Stimulated activated CD8-positive, alpha-beta memory T cell treated with anti-CD3 and anti-CD28 coated beads, Interleukin-15, amount 100 ng/mL, for 48 hours (primary cell): Measurements from ENCODE around the gene WDR88.
"Not testable (repeated sequence)": the region's sequence is repeated elsewhere in the genome, so short reads cannot be mapped to it uniquely, and the experiment has no call there.

ENCODE experiments used
- DNase-seq, 2 donors: peaks; one replicate each; pipeline ENCODE4 v3.0.0-alpha.2; 2020; ENCODE audit warnings: low read depth in 2 of 2

The WDR88 gene

DNA sequence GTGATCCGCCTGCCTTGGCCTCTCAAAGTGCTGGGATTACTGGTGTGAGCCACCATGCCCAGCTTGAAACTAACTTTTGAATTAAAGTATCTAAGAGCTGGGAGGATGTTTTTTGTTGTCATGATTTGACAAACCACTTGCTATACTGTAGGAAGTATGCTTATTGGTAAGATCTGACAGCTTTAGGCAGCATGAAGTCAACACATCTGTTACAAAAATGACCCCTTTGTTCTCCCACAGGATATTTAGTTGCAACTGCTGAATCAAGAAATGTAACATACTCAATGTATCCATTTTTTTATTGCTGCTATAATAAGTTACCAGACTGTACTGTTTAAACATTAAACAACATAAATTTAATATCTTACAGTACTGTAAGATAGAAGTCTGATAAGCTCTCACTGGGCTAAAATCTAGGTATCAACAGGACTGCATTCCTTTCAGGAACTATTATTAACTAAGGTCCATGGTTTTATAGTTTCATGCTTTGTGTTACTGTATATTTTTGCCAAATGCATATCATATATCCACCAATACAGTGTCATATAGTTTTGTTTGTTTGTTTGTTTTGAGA lies 39.4 kb downstream of the WDR88 start:
- no peak for DNase-seq

DNA sequence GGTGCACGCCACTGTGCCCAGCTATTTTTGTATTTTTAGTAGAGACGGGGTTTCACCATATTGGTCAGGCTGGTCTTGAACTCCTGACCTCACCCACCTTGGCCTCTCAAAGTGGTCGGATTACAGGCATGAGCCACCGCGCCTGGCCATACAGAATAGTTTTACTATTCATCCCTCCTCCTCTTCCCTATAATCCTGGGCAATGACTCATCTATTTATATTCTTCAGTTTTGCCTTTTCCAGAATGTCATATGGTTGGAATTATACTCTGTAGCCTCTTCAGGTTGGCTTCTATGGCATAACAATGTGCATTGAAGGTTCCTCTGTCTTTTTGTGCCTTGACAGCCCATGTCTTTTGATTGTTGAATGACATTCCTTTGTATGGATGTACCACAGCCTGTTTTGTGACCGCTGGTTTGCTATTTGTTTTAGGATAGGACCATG lies 40.0 kb downstream of the WDR88 start:
- DNase-seq: no peak

DNA sequence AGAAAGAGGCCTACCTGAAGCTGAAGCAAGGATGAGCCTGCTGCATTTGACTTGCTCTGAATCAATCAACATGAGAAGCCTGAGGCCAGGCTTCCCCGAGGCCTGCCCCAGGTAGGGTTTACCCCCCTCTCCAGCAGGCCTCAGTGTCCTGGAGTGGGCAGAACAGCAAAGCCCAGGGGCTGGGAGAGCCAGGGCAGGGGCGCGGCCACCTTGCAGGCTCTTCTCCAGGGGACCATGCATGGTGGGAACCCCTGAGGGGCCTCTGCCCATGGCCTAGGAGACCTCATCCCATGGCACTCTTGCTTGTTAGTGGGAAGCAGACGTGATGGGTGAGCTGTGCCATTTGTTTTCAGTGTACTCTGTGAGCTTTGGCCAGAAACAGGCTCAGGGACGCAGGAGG lies 42.3 kb downstream of the WDR88 start:
- no peak for DNase-seq

DNA sequence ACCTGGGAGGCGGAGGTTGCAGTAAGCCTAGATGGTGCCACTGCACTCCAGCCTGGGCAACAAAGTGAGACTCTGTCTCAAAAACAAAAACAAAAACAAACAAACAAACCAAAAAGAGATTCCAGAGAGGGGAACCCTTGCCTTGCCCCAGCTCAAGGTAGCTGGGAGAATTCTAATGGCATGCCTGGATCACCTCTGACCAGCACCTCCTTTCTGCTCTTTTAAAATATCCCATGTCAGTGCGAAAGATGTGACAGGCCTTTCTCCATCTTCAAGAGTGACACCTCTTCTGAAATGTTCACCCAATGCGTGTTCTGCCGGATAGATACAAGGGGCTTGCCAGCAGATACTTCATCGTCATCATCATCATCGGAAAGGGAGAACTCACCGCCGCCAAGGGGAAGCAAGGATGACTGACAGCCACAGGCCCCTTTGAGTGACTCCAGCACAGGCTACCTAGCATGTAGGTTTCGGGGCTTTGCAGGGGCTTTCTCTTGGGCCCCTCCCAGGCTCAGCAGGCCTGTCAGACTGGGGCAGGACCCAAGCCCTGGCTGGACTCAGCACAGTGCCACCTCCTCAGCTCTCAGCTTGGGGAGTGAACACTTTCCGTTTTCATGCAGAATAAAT lies 43.4 kb downstream of the WDR88 start:
- no peak for DNase-seq

DNA sequence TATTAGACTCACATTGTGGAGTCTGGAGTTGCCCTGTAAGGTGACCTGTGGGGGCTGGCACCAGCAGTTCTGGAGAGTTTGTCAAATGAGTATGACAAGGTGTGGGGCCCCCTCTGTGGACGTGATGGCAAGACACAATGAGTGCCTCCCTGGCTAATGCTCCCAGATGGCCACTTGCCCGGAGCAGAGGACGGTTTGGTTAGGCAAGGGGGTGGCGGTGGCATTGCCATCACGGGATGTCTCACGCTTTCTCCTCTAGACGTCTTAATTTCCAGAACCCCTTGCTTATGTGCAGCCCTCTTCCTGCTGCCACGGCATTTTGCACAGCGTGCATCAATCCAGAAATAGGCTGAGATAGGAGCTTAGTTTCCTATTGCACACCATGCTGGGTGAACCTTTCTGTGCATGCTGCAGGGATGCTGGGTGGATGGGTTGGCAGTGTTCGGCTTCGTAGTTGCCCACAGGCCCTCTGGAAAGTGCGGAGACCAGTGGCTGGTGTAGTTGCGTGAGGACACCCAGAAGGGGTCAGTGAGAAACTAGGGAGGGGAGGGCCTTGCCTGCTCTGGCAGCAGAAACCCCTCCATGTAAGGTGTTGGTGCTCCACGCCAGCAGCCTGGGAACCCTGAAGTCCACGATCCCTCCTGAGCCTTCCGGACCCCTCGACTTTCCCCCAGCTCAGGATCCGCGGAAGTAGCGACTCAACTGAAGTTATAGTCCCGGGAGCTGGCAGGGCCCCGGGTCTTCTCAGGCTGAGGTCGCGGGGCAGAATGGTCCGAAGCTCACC lies 44.2 kb downstream of the WDR88 start:
- DNase-seq: no peak

DNA sequence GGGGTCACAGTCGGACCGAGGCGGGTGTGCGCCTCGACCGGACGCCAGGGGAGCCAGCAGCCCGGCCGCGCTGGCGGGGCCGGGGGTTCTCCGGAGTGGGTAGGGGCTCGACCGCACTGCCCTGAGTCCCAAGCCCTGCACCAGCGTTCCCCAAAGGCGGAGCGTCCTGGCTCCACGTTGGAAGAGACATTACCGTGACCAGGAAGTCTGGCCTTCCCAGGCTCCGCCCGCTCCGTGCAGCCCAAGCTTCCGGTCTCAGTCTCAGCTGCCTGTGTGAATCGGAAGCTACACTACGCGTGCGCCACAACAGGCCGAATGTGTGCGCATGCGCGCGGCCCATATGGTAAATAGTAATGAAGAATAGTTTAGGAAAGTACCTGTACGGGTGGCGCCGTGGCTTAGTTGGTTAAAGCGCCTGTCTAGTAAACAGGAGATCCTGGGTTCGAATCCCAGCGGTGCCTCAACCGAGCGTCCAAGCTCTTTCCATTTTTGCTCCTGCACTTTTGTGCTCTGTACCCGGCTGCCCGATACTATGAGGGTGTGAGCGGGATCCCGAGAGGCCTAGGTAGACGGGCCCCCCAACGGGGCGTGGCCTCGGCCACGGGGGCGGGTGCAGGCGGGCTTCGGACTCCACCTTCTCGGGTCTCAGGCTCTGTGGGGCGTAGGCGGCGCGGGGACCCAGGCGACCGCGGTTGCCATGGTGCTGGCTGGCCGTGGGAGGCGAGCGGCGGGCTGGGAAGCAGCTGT lies 44.9 kb downstream of the WDR88 start:
- DNase-seq: peak; percentile 99

DNA sequence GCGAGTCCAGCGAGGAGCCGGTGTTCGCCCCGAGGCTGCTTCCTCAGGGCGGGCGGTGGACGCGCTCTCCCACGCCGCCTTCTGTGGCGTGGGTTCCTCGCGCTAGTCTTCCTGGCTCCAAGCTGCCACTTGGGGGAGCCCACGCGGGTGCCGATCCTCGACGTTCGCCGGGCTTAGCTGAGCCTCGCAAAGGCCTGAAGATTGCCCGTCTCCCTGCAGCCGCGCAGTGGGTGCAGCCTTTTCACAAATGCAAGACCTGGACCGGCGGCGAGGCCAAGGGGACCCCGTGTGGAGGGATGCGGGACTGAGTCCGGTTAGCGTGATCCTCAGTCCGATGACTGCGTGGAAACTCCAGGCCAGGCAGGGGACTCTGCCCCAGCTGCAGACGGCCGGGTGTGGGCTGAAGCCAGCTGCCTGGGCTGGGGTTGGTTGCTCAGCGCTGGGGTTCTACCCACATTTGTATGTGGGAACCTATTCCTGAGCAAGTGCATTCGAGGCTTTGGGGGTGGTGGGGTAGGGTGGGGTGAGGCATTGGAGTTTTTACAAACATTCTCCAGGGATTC lies 45.6 kb downstream of the WDR88 start:
- DNase-seq: no peak

DNA sequence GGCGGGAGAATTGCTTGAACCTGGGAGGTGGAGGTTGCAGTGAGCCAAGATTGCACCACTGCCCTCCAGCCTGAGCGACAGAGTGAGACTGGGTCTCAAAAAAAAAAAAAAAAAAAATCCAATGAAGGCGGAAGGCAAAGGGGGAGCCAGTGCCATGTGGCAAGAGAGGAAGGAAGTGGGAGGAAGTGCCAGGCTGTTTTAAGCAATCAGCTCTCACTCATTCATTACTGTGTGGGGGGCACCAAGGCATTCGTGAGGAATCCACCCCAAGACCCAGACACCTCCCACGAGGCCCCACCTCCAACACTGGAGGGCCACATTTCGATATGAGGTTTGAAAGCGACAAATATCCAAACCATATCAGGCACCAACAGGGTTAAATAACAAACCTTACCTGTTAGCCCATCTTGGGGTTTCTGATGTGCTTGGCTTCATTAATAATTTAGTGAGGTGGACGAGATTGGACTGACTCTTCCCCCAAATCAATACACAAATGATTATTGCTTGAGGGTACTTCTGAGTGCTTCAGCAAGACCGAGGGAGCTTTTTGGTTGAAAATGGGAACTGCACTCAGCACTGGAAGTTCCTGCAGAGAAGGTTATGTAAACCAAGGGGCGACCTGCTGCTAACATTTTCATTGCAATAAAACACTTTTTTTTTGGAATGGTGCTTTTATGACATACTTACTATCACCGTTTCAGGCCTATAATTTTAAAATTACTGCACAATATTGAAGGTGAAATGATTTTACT lies 54.7 kb downstream of the WDR88 start:
- DNase-seq: no peak

DNA sequence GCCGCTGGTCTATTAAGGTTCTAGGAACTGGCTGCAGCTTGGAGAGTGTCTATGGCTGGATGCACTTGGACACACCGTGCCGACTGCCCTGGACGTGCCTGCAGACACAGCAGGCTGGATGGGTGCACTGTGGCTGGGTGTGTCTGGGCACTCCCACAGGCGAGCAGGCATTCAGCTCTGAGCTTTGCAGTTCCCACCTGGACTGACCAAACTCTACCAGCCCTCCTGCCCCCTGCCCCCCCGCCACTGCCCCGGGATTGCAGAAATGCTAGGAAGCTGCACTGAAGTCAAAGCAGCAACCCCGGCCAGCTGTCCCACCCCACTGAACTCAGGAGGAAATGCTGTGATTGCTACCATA lies 55.2 kb downstream of the WDR88 start:
- DNase-seq: no peak

DNA sequence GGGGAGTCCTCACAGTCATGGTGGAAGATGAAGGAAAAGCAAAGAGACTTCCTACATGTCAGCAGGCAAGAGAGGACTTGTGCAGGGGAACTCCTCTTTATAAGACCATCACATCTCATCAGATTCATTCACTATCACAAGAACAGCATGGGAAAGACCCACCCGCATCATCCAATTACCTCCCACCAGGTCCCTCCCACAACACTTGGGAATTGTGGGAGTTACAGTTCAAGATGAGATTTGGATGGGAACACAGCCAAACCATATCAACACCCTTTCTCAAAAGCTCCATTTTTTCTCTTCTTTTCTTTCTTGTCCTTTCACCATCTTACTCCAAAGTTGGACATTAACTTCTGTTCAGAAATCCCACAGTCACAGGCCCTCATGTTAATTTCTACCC lies 57.5 kb downstream of the WDR88 start:
- DNase-seq: no peak

DNA sequence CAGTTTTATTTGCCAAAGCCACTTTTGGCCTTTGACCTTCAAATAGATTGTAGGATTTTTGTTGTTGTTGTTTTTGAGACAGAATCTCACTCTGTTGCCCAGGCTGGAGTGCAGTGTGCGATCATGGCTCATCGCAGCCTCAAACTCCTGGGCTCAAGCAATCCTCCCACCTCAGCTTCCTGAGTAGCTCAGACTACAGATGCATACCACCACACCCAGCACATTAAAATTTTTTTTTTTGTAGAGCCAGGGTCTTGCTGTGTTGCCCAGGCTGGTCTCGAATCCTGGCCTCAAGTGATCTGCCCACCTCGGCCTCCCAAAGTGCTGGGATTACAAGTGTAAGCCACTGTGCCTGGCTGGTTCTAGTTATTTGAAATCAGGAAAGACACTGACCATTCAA lies 59.2 kb downstream of the WDR88 start:
- not testable (repeated sequence) for DNase-seq

DNA sequence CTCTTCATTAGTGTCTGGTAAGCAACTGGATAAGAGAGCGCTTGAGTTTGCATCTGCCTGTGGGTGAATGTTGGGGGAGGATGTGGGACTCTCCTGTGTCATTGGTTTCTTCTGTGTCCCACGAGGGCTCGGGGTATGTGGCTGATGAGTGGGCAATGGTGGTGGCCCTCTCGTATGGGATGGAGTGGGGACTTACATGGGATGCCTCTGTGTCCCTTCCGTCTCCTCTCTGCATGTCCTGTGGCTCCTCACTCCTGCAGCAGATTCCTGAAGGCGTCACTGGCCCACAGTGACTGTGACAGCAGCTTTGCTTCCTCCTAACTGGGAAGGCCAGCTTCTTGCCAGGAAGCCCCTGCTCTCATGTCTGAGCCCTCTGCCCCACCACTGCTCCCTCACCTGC lies 59.6 kb downstream of the WDR88 start:
- no peak for DNase-seq

DNA sequence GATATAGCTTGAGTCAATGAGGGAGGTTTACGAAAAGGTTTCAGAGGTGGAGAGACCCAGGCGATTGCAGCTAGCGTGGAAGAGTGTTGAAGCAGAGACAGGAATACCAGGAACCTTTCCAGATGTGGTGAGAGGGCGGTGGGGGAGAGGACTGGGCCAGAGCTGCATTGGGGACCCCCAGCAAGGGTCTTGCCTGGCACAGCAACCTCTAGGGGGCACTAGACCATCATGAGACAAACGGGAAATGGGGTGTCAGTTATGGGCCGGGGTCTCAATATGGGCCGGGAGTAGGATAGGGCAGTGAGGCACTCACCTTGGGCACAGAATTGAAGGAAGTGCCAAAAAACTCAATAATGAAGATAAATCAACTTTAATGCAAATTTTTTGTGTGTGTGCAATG lies 60.1 kb downstream of the WDR88 start:
- no peak for DNase-seq

DNA sequence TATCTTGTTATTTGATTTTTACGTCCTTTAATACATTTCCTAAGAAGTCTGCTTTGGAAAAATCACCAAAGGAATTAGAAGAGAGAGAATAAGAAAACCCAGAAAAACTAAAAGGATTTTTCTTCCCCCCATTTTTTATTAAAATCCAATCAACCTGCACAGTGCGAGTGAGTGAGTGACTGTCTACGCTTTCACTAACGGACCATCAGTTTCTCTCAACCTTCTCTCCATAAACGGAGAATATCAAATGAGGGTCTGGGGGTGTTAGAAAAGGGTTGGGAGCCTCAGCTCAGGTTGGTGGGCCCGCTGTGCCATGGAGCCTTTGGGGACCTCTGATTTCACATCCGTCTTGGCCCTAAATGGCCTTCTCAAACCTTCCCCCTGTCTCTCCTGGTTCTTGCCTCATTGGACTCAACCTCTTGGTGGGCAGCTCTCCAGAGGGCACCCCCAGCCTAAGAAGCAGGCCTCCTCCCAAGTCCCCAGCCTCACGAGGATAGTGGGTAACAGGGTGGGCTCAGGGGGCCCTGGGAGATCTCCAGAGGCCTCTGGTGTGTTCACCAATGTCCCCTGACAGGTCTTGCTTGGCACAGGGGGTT lies 61.5 kb downstream of the WDR88 start:
- no peak for DNase-seq

DNA sequence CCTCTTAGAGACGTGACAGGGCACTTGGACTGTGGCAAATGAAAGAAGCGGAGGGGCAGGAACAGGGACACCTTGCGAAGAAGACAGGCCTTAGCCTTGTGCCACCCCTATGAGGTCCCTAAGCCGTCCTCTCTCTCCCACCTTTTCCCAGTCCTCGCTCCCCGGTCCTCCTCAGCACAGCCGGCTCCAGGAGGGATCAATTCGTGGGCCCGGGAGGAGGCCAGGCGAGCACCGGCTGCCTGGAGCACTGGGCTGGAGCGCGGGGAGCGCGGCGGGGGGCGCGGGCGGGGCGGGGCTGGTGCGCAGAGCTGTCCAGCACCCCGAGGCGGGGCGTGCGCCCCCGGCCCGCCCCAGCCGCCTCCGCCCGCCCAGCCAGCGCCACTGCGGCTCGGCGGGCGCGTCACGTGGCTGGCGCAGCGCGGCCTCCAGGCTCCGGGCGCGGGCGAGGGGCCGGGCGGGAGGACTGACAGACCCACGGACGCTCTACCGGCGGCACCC lies 62.0 kb downstream of the WDR88 start, which contains the start of gene LRP3:
TSS of gene LRP3 (plus strand) at position 466 of the 498 bp plus-strand sequence. CDS start 456 bp downstream, outside the sequence.
- no peak for DNase-seq

DNA sequence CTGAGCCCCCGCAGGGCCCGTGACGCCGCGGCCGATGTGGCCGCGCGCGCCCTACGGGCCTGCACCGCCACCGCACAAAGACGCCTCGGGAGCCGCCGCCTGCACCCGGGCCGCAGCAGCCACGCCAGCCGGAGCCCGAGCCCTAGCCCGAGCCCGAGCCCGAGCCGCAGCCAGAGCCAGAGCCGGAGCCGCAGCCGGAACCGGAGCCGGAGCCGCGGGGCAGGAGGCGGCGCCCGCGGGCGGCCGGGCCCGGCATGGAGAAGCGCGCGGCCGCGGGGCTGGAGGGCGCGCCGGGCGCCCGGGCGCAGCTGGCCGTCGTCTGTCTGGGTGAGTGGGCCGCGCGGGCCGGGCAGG lies 62.6 kb downstream of the WDR88 start:
- no peak for DNase-seq

DNA sequence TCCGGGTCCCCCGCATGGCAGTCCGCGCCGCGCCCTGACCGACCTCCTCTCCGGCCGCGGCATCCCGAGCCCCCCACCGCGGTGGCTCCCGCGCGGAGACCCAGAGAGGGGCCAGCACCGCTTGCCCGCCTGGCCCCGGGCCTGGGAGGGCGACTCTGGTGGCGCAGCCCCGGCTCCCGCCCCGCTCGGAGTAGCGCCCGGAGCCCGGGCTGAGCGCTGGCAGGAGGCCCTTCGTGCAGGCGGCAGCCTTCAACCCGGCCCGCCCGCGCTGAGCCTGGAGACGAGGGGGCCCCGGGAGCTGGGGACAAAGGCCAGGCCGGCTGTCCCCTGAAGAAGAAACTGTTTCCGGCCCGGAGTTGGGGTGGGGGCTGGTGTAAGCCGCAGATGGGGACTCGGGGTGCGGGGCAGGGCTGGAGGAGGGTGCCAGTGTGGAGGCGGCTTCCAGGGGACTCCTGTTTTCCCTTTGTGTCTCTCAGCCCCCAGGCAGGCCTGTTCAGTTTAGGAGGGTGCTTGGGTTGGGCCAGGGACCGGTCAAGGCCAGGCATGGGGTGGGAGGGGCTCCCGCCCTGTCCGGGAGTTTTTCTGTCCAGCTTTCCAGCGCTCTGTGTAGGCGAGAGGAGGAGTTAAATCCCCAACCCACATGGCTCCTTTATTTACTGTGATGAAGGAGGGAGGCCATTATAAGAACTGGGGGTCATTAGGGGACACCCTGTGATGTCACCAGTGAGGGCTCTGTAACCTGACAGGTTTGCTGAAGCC lies 63.2 kb downstream of the WDR88 start:
- no peak for DNase-seq

DNA sequence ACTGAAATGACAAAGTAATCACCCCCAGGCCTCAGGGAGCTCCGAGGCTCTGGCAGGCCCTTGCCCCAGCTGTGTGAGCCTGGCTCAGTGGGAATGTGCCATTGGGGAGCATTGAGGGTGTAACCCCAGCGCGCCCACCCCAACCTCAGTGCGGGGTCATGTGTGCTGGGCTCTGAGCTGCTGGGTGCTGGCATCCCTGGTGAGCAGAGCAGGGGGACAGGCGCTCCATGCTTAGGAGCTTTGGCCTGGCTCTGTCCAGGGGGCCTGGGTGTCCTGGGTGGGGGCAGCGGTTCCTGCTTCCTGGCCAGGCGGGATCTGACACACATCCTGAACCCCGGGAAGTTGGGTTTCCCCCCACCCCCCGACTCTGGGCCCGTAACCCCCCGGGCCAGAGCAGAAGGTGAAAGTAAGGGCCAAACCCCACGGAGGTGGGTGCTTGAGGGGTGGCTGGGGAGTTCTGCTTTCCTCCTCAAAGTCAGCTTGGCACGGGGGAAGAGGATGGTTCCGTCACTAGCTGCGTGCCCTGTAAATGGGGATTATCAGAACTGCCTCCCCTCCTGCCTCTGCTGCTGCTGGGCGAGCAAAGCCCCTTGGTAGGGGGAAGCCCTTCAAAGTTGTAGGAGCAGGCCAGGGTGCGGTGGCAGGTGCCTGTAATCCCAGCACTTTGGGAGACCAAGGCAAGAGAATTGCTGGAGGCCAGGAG lies 63.9 kb downstream of the WDR88 start:
- no peak for DNase-seq

DNA sequence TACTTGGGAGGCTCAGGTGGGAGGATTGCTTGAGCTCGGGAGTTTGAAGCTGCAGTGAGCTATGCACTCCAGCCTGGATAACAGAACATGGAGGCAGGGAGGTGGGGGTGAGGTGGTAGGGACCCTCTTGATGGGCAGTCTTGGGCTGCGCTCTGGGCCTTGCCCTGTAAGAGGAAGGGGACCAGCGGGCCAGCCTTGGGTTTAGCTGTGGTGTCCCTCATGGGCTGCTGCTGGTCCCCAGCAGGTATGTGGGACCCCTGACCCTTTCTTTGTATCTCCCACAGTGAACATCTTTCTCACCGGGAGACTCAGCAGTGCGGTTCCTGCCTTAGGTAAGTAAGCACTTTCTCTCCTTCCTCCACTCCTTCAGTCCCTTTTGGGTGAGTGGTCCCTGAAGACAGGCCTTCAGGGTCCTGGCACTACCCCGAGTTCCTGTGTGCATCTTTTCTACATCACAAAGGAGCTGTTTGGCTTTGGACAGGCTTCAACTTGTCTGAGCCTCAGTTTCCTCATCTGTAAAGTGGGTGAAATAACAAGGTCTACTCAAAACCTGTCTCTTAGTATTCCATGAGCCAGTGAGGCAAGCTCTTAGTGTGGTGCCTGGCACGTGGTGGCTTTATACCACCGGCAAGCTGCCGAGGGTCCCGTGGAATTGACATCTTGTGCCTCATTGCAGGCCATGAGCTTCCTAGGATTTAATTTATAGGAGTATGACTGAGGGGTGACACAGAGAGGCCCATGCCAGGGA lies 64.7 kb downstream of the WDR88 start:
- no peak for DNase-seq
